H1 (cell line): ENCODE measurements around the gene INPPL1. TPM values are rescaled to one million over a fixed set of nuclear protein-coding genes. Genes with fewer than 3 reads are reported as not detected.
"Not testable (repeated sequence)": the region's sequence is repeated elsewhere in the genome, so short reads cannot be mapped to it uniquely, and the experiment has no call there.

Experiments
- CTCF ChIA-PET: fragments of 300-600 bp; sonication (Branson Sonifier 250); formaldehyde crosslinking; loops from one replicate; lab custom pipeline; 2021; ENCODE audit not compliant: partially characterized antibody; lab: Charles Lee
- POLR2A ChIA-PET: fragments of 300-600 bp; sonication (Branson Sonifier 250); formaldehyde crosslinking; loops from one replicate; lab custom pipeline; 2021; ENCODE audit warnings: inconsistent platforms; ENCODE audit not compliant: partially characterized antibody; lab: Charles Lee
- DNase-seq, 2 experiments: peaks; one replicate each; pipeline versions ENCODE4 v3.0.0 to v3.0.0-alpha.2; 2010 to 2022; ENCODE audit warnings: low spot score in 2 of 2, low read depth in 1 of 2, mixed read lengths in 1 of 2
- FAIRE-seq: peaks from 2 replicates; lab custom pipeline; 2011; peaks lifted over from hg19 to GRCh38; lab: Jason Lieb, UNC
- H2AFZ ChIP-seq: 2 replicates; pipeline ENCODE4 v1.8.1; 2012; ENCODE audit warnings: low read length, inconsistent platforms
- H2AK5ac ChIP-seq: 2 replicates; pipeline ENCODE4 v1.6.1; 2013; ENCODE audit warnings: low read depth, low read length
- H2BK120ac ChIP-seq: replicated peaks from 2 replicates; pipeline ENCODE3; 2013; ENCODE audit warnings: low read depth, low read length, inconsistent platforms
- H2BK12ac ChIP-seq: 2 replicates; pipeline ENCODE4 v1.6.1; 2013; ENCODE audit warnings: low read depth, low read length
- H2BK15ac ChIP-seq: 2 replicates; pipeline ENCODE4 v1.6.1; 2013; ENCODE audit warnings: low read length
- H2BK20ac ChIP-seq: 2 replicates; pipeline ENCODE4 v1.6.1; 2013; ENCODE audit warnings: low read length
- H2BK5ac ChIP-seq: 2 replicates; pipeline ENCODE4 v1.6.1; 2013; ENCODE audit warnings: low read depth, low read length
- H3K14ac ChIP-seq: 2 replicates; pipeline ENCODE4 v1.6.1; 2013; ENCODE audit warnings: inconsistent platforms; ENCODE audit not compliant: insufficient read length
- H3K18ac ChIP-seq: 2 replicates; pipeline ENCODE4 v1.6.1; 2013; ENCODE audit warnings: low read length; ENCODE audit errors: extremely low read depth
- H3K23ac ChIP-seq: 2 replicates; pipeline ENCODE4 v1.6.1; 2013; ENCODE audit warnings: inconsistent platforms; ENCODE audit not compliant: insufficient read length
- H3K23me2 ChIP-seq: 2 replicates; pipeline ENCODE4 v1.6.1; 2013; ENCODE audit warnings: low read depth, low read length
- H3K27ac ChIP-seq: 2 replicates; pipeline ENCODE4 v1.6.1; 2011; ENCODE audit warnings: low read depth, low read length, inconsistent platforms
- H3K27me3 ChIP-seq, 4 experiments: replicated peaks in 1 of 4; 1 replicate in 1 of 4; 2 replicates in 3 of 4; pipeline versions ENCODE4 v1.6.1 to v1.8.1; 2011 to 2013; ENCODE audit warnings: low read length in 3 of 4, mild to moderate bottlenecking in 3 of 4, inconsistent platforms in 2 of 4, mixed read lengths in 2 of 4, moderate library complexity in 1 of 4; ENCODE audit not compliant: control insufficient read depth in 3 of 4, insufficient read depth in 3 of 4; ENCODE audit errors: extremely low read depth in 1 of 4
- H3K36me3 ChIP-seq, 4 experiments: 2 replicates each; pipeline versions ENCODE4 v1.6.1 to v1.8.1; 2011 to 2013; ENCODE audit warnings: mild to moderate bottlenecking in 4 of 4, low read length in 3 of 4, moderate library complexity in 2 of 4, control low read depth in 1 of 4, inconsistent platforms in 1 of 4; ENCODE audit not compliant: insufficient read depth in 4 of 4, control insufficient read depth in 2 of 4
- H3K4ac ChIP-seq: replicated peaks from 2 replicates; pipeline ENCODE3; 2013; ENCODE audit warnings: low read length, low read depth, mixed read lengths, inconsistent platforms; ENCODE audit not compliant: insufficient read length
- H3K4me1 ChIP-seq, 4 experiments: replicated peaks in 1 of 4; 1 replicate in 1 of 4; 2 replicates in 3 of 4; pipeline versions ENCODE4 v1.6.1 to v1.8.1; 2011 to 2013; ENCODE audit warnings: low read length in 3 of 4, inconsistent platforms in 2 of 4, mixed read lengths in 1 of 4; ENCODE audit not compliant: insufficient read depth in 4 of 4, control insufficient read depth in 3 of 4
- H3K4me2 ChIP-seq, 2 experiments: 2 replicates each; pipeline versions ENCODE4 v1.6.1 to v1.8.1; 2011 to 2013; ENCODE audit warnings: low read depth in 2 of 2, low read length in 2 of 2, control low read depth in 1 of 2, inconsistent platforms in 1 of 2, mild to moderate bottlenecking in 1 of 2; ENCODE audit not compliant: insufficient read depth in 1 of 2
- H3K4me3 ChIP-seq, 4 experiments: fragments of 200-600, 300-600 bp in 1 of 4; sonication (generic), shearing (Covaris generic), sonication (Bioruptor Twin) in 1 of 4; 2 replicates each; pipeline versions ENCODE4 v1.5.1 to v1.8.1; 2011 to 2016; ENCODE audit warnings: low read length in 4 of 4, low read depth in 3 of 4, control low read depth in 2 of 4, inconsistent platforms in 2 of 4, mild to moderate bottlenecking in 2 of 4, mixed read lengths in 1 of 4, moderate library complexity in 1 of 4; ENCODE audit not compliant: insufficient read depth in 2 of 4; ENCODE audit errors: extremely low read depth in 1 of 4
- H3K56ac ChIP-seq: replicated peaks from 2 replicates; pipeline ENCODE3; 2013; ENCODE audit warnings: low read depth, mild to moderate bottlenecking, mixed read lengths, low read length, inconsistent platforms; ENCODE audit not compliant: insufficient read length
- H3K79me1 ChIP-seq: 2 replicates; pipeline ENCODE4 v1.6.1; 2013; ENCODE audit warnings: low read depth, low read length, control low read depth
- H3K79me2 ChIP-seq, 2 experiments: 2 replicates each; pipeline versions ENCODE4 v1.6.1 to v1.8.1; 2012 to 2013; ENCODE audit warnings: low read length in 2 of 2, mild to moderate bottlenecking in 2 of 2, inconsistent platforms in 1 of 2; ENCODE audit not compliant: insufficient read depth in 2 of 2, control insufficient read depth in 1 of 2
- H3K9ac ChIP-seq, 4 experiments: replicated peaks in 1 of 4; 1 replicate in 1 of 4; 2 replicates in 3 of 4; pipeline versions ENCODE4 v1.6.1 to v1.8.1; 2011 to 2013; ENCODE audit warnings: low read depth in 3 of 4, low read length in 3 of 4, control low read depth in 2 of 4, mild to moderate bottlenecking in 2 of 4, moderate library complexity in 2 of 4, inconsistent platforms in 1 of 4; ENCODE audit errors: extremely low read depth in 1 of 4
- H3K9me3 ChIP-seq, 2 experiments: 2 replicates each; pipeline versions ENCODE4 v1.6.1 to v1.8.1; 2012 to 2013; ENCODE audit warnings: mild to moderate bottlenecking in 2 of 2, moderate library complexity in 2 of 2, control low read depth in 1 of 2, inconsistent platforms in 1 of 2, low read depth in 1 of 2, low read length in 1 of 2, mixed read lengths in 1 of 2; ENCODE audit not compliant: insufficient read depth in 2 of 2
- H4K20me1 ChIP-seq, 2 experiments: replicated peaks in 1 of 2; 2 replicates each; pipeline versions ENCODE3 to v1.8.1; 2011 to 2013; ENCODE audit warnings: inconsistent platforms in 2 of 2, low read length in 2 of 2, mild to moderate bottlenecking in 1 of 2; ENCODE audit not compliant: insufficient read depth in 2 of 2, control insufficient read depth in 1 of 2
- H4K5ac ChIP-seq: 2 replicates; pipeline ENCODE4 v1.6.1; 2013; ENCODE audit warnings: low read length, low read depth, mixed read lengths, inconsistent platforms; ENCODE audit not compliant: insufficient read length
- H4K8ac ChIP-seq: 2 replicates; pipeline ENCODE4 v1.8.0; 2013; ENCODE audit warnings: mild to moderate bottlenecking, moderate library complexity, low read length, inconsistent platforms; ENCODE audit not compliant: insufficient read depth; ENCODE audit errors: extremely low read depth
- H4K91ac ChIP-seq: replicated peaks from 2 replicates; pipeline ENCODE3; 2013; ENCODE audit warnings: low read length, mixed read lengths, inconsistent platforms; ENCODE audit not compliant: insufficient read length
- WGBS, 2 experiments: shearing (Covaris generic) in 1 of 2; methylation state at CpG; one replicate each; pipeline versions ENCODE4 v1.1.6 to v1.1.7; 2013 to 2015; ENCODE audit warnings: low lambda C conversion rate in 2 of 2, mixed read lengths in 2 of 2, inconsistent platforms in 1 of 2, low coverage in 1 of 2, missing lambda C conversion rate in 1 of 2; ENCODE audit not compliant: insufficient replicate concordance in 2 of 2, insufficient coverage in 1 of 2, insufficient read length in 1 of 2; ENCODE audit errors: extremely low coverage in 1 of 2, missing lambda C conversion rate in 1 of 2; 5-methylcytosine and 5-hydroxymethylcytosine counted together
- polyA plus RNA-seq, 7 experiments: library from polyadenylated mRNA; depleted of rRNA in 3 of 7; stranded (reverse) in 5 of 7; unstranded in 2 of 7; fragments of >200 nt in 5 of 7; fragments of 200-250 nt in 2 of 7; gene quantifications; 1 replicate in 5 of 7; 2 replicates in 1 of 7; 4 replicates in 1 of 7; pipeline versions ENCODE4 v1.2.1 to v1.2.3, GENCODE V29; 2011 to 2013; ENCODE audit warnings: missing spikeins in 2 of 7, mixed read lengths in 2 of 7
- total RNA-seq: library from RNA; stranded (reverse); fragmentation: NEBNext Ultra II Directional; extraction: Animal tissue kit (Norgen Biotek cat#: 25700); gene quantifications from 2 replicates; pipeline ENCODE4 v1.2.1, GENCODE V29; 2021

INPPL1 gene
- total and polyA plus RNA-seq, 2 of the 8 experiments (the other 6 are each of a cell fraction or from before 2014, with no cell fraction given), result 54.5 to 79.5 TPM

DNA sequence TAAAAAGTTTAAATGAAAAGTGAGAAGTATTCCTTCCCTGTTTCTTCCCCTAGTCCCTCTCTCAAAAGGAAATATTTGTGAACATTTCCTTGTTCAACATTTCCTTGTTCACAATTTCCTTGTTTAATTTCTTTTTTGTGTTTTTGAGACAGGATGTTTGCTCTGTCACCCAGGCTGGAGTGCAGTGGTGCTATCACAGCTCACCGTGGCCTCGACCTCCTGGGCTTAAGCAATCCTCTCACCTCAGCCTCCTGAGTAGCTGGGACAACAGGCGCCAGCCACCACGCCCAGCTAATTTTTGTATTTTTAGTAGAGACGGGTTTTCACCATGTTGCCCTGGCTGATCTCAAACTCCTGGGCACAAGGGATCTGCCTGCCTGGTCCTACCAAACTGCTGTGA is 42.4 kb downstream of the INPPL1 start:
- not testable (repeated sequence) for H3K56ac ChIP-seq, H2BK120ac ChIP-seq, H4K5ac ChIP-seq, H3K23me2 ChIP-seq, H3K9ac ChIP-seq, H3K4me2 ChIP-seq, H2BK12ac ChIP-seq, H3K18ac ChIP-seq, DNase-seq, H3K4me1 ChIP-seq, H2AK5ac ChIP-seq, H3K4me3 ChIP-seq, H3K27me3 ChIP-seq, H4K20me1 ChIP-seq, H3K14ac ChIP-seq, H3K79me2 ChIP-seq, H3K27ac ChIP-seq, H3K9me3 ChIP-seq, H2BK15ac ChIP-seq, H4K91ac ChIP-seq, H3K4ac ChIP-seq, H3K79me1 ChIP-seq, H2AFZ ChIP-seq, H3K36me3 ChIP-seq, FAIRE-seq, H3K23ac ChIP-seq, H2BK20ac ChIP-seq, H4K8ac ChIP-seq, H2BK5ac ChIP-seq
- ChIA-PET POLR2A (interaction anchor here (1.1 kb wide), 1 partner anchor 152 kb away, joined by 4 read pairs; no protein-coding TSS in a partner anchor), CTCF (interaction anchor here (1.0 to 1.8 kb wide), 9 partner anchors 11 to 175 kb away, joined by 3 to 6 read pairs (median 3); no protein-coding TSS in a partner anchor)
- WGBS, 2 experiments, result 79% methylated on average over 5 of the region's 5 CpGs; no CpG with 5 or more reads in 1 of the 2 experiments
